Endothelial cell of umbilical vein (primary cell): ENCODE data around the gene LMNB1. TPM values are rescaled to one million over a fixed set of nuclear protein-coding genes. Genes with fewer than 3 reads are reported as not detected.

Experiments used
- BruUV-seq: library from RNA; stranded (reverse); fragments of 400-500 nt; replicated peaks from 2 replicates; lab custom pipeline; 2021; lab: Mats Ljungman, UMichigan
- CTCF ChIA-PET: fragments of 300-600, 350-600 bp; sonication (Branson Sonifier 250); formaldehyde crosslinking; loops from one replicate; lab custom pipeline; 2021; ENCODE audit warnings: antibody characterized with exemption, inconsistent platforms; lab: Charles Lee
- POLR2A ChIA-PET: fragments of 300-600, 350-600 bp; sonication (Branson Sonifier 250); formaldehyde crosslinking; loops from one replicate; lab custom pipeline; 2021; ENCODE audit warnings: antibody characterized with exemption, inconsistent platforms; lab: Charles Lee
- DNase-seq: peaks from one replicate; pipeline ENCODE4 v3.0.0-alpha.2; 2011; ENCODE audit warnings: low read depth, low spot score
- FAIRE-seq: peaks from 2 replicates; lab custom pipeline; 2011; peaks lifted over from hg19 to GRCh38; lab: Jason Lieb, UNC
- H2AFZ ChIP-seq: 2 replicates; pipeline ENCODE4 v1.6.0; 2012; ENCODE audit warnings: low read depth, low read length, control low read depth, inconsistent platforms
- H3K27ac ChIP-seq: 2 replicates; pipeline ENCODE4 v1.5.1; 2011; ENCODE audit warnings: low read depth, mild to moderate bottlenecking, control low read depth, low read length, moderate library complexity; ENCODE audit not compliant: insufficient read depth
- H3K27me3 ChIP-seq, 2 experiments: 2 replicates each; pipeline versions ENCODE4 v1.6.0 to v1.6.1; 2011; ENCODE audit warnings: low read length in 2 of 2, mixed read lengths in 1 of 2; ENCODE audit not compliant: control insufficient read depth in 2 of 2, insufficient read depth in 2 of 2
- H3K36me3 ChIP-seq, 2 experiments: 2 replicates in 1 of 2; 3 replicates in 1 of 2; pipeline ENCODE4 v1.5.1; 2011; ENCODE audit warnings: low read length in 2 of 2, mild to moderate bottlenecking in 1 of 2, moderate library complexity in 1 of 2; ENCODE audit not compliant: control insufficient read depth in 2 of 2, insufficient read depth in 2 of 2; ENCODE audit errors: extremely low read depth in 1 of 2
- H3K4me1 ChIP-seq: 3 replicates; pipeline ENCODE4 v1.5.1; 2011; ENCODE audit warnings: mild to moderate bottlenecking, low read length; ENCODE audit not compliant: control insufficient read depth, insufficient read depth; ENCODE audit errors: extremely low read depth
- H3K4me2 ChIP-seq: 2 replicates; pipeline ENCODE4 v1.6.1; 2011; ENCODE audit warnings: low read length, control low read depth, mixed read lengths; ENCODE audit not compliant: insufficient read depth
- H3K4me3 ChIP-seq, 3 experiments: fragments of 200-600 bp in 1 of 3; sonication (generic), shearing (Covaris generic) in 1 of 3; replicated peaks in 1 of 3; 2 replicates each; pipeline ENCODE4 v1.5.1; 2011 to 2016; ENCODE audit warnings: control low read depth in 3 of 3, low read length in 3 of 3, mild to moderate bottlenecking in 2 of 3, inconsistent platforms in 1 of 3, low read depth in 1 of 3, moderate library complexity in 1 of 3; ENCODE audit not compliant: insufficient read depth in 1 of 3
- H3K79me2 ChIP-seq: 2 replicates; pipeline ENCODE4 v1.6.0; 2012; ENCODE audit warnings: low read length, inconsistent platforms; ENCODE audit not compliant: control insufficient read depth, insufficient read depth
- H3K9ac ChIP-seq: replicated peaks from 2 replicates; pipeline ENCODE3; 2011; ENCODE audit warnings: low read length, control low read depth; ENCODE audit not compliant: insufficient read depth; ENCODE audit errors: extremely low read depth
- H3K9me1 ChIP-seq: replicated peaks from 3 replicates; pipeline ENCODE4 v1.6.0; 2011; ENCODE audit warnings: mild to moderate bottlenecking, low read length; ENCODE audit not compliant: control insufficient read depth, insufficient read depth; ENCODE audit errors: extremely low read depth
- H3K9me3 ChIP-seq: replicated peaks from 2 replicates; pipeline ENCODE4 v1.5.1; 2012; ENCODE audit warnings: low read length, inconsistent platforms; ENCODE audit not compliant: control insufficient read depth, insufficient read depth
- H4K20me1 ChIP-seq: replicated peaks from 2 replicates; pipeline ENCODE3; 2011; ENCODE audit warnings: mild to moderate bottlenecking, low read length; ENCODE audit not compliant: control insufficient read depth, insufficient read depth; ENCODE audit errors: extremely low read depth
- EZH2 ChIP-seq: IDR thresholded peaks from 2 replicates; pipeline ENCODE4 v1.6.1; 2012; ENCODE audit warnings: borderline replicate concordance, low read depth, mild to moderate bottlenecking, moderate library complexity, low read length, inconsistent platforms; ENCODE audit not compliant: severe bottlenecking
- FOS ChIP-seq: IDR thresholded peaks from 2 replicates; pipeline ENCODE4 v1.6.1; 2011; ENCODE audit warnings: mild to moderate bottlenecking, low read length, moderate library complexity, borderline replicate concordance; ENCODE audit not compliant: insufficient read depth
- GATA2 ChIP-seq: IDR thresholded peaks from 2 replicates; pipeline ENCODE4 v1.7.0; 2011; ENCODE audit warnings: low read depth, mild to moderate bottlenecking, moderate library complexity, mixed read lengths, low read length; ENCODE audit not compliant: insufficient read length, insufficient read depth
- JUN ChIP-seq: IDR thresholded peaks from 2 replicates; pipeline ENCODE4 v1.6.1; 2011; ENCODE audit warnings: borderline replicate concordance, low read depth; ENCODE audit not compliant: insufficient read length, insufficient read depth
- MYC ChIP-seq: IDR thresholded peaks from one replicate; pipeline ENCODE4 v1.6.1; 2011; ENCODE audit warnings: mild to moderate bottlenecking, low read depth, low read length
- POLR2A ChIP-seq: IDR thresholded peaks from 2 replicates; pipeline ENCODE4 v1.6.1; 2012; ENCODE audit warnings: low read depth, mild to moderate bottlenecking, control low read depth, low read length
- POLR2AphosphoS5 ChIP-seq: IDR thresholded peaks from 2 replicates; pipeline ENCODE4 v1.6.1; 2012; ENCODE audit warnings: low read depth, mild to moderate bottlenecking, control low read depth, low read length, moderate library complexity; ENCODE audit not compliant: insufficient read depth
- dilution Hi-C: fragments of 300-500 bp; cut with MboI; formaldehyde crosslinking; loops from one replicate; pipeline ENCODE4 v1.15.0; 2019; ENCODE audit warnings: low sequenced_read_pairs; ENCODE audit not compliant: extremely low pct_ligation_motif_present
- intact Hi-C: fragments of 100-400 bp; cut with micrococcal nuclease; formaldehyde crosslinking; loops from one replicate; pipeline ENCODE4 v1.10.0; 2022
- polyA plus RNA-seq, 4 experiments: library from polyadenylated mRNA; depleted of rRNA in 3 of 4; stranded (reverse) in 3 of 4; unstranded in 1 of 4; fragments of >200 nt; gene quantifications; 2 replicates each; pipeline versions ENCODE4 v1.2.1 to v1.2.3, GENCODE V29; 2011 to 2012; ENCODE audit warnings: missing spikeins in 1 of 4
- total RNA-seq: library from RNA; stranded (reverse); gene quantifications from 2 replicates; pipeline ENCODE4 v1.2.3, GENCODE V29; 2021
- TF ChIP-seq, protein P1 (sequence below): IDR thresholded peaks from 2 replicates; pipeline ENCODE4 v1.6.1; 2011; ENCODE audit not compliant: insufficient read depth, insufficient read length
- TF ChIP-seq, protein P2 (sequence below), 2 donors: IDR thresholded peaks; 1 replicate in 1 of 2; 2 replicates in 1 of 2; pipeline ENCODE4 v1.5.1; 2011; ENCODE audit warnings: low read length in 2 of 2, mild to moderate bottlenecking in 2 of 2, moderate library complexity in 2 of 2, control low read depth in 1 of 2, inconsistent platforms in 1 of 2, low read depth in 1 of 2; ENCODE audit not compliant: insufficient read depth in 1 of 2; ENCODE audit errors: extremely low read depth in 1 of 2

Gene LMNB1
- total and polyA plus RNA-seq, 2 donors (not counting 3 experiments of a cell fraction or from before 2014, with no cell fraction given): 45.2 to 144 TPM

DNA sequence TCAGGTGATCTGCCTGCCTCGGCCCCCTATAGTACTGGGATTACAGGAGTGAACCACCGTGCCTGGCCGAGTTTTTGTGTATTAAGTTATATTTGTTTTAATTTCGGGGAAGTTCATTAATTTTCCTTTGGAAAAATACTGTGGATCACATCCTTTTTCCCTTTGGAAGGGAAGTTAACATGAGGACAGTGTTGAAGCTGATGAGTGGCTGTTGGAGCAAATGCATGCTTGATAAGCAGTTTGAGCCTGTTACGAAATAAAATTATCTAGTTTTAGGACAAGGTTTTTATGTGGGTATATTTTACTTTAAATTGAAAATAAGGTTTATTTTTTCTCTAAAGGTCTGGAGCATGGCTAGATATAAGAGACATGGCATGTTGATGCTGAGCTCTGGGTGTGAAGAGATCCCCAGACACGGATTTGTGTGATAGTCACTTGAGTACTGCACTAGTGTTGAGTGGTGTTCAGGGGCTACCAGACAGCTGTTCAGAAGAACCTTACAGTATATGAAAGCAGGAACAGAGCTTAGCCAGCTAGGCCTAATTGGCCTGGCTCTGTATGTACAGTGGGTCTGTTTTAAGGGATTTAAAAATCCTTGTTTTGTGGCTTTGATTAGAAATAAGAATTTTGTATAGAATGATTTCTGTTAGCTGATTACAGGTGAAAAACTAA is 17.4 kb downstream of the LMNB1 start:
- peaks cover 95% of the 10 kb centered on the region for H3K79me2 ChIP-seq
- H4K20me1 ChIP-seq: peaks cover 6% of the 10 kb centered on the region
- no peak overlapping the region for H3K4me2 ChIP-seq
- no peak overlapping the region for H3K4me3 ChIP-seq
- H2AFZ ChIP-seq: no peak overlapping the region
- H3K9me1 ChIP-seq: no peaks in the 10 kb centered on the region
- H3K9ac ChIP-seq: no peak overlapping the region
- FAIRE-seq (no peak), DNase-seq (no peak)
- H3K9me3 ChIP-seq: no peaks in the 10 kb centered on the region
- no TSS peak for BruUV-seq
- intact Hi-C loops (no loop called here), dilution Hi-C loops (no loop called here)
- H3K4me1 ChIP-seq: no peaks in the 10 kb centered on the region
- ChIA-PET CTCF (interaction anchor here (0.9 to 2.6 kb wide), 5 partner anchors 11 to 699 kb away, joined by 4 to 9 read pairs (median 6); no protein-coding TSS in a partner anchor), POLR2A (no interaction called here)
- H3K27ac ChIP-seq: no peak overlapping the region
- no peaks in the 10 kb centered on the region for H3K27me3 ChIP-seq
- TF ChIP-seq FOS (no peak), EZH2 (no peak), POLR2A (no peak), GATA2 (no peak), MYC (no peak), JUN (no peak), POLR2AphosphoS5 (no peak)
- TF ChIP-seq, protein P1, sequence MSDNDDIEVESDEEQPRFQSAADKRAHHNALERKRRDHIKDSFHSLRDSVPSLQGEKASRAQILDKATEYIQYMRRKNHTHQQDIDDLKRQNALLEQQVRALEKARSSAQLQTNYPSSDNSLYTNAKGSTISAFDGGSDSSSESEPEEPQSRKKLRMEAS: no peak
- TF ChIP-seq, protein P2, sequence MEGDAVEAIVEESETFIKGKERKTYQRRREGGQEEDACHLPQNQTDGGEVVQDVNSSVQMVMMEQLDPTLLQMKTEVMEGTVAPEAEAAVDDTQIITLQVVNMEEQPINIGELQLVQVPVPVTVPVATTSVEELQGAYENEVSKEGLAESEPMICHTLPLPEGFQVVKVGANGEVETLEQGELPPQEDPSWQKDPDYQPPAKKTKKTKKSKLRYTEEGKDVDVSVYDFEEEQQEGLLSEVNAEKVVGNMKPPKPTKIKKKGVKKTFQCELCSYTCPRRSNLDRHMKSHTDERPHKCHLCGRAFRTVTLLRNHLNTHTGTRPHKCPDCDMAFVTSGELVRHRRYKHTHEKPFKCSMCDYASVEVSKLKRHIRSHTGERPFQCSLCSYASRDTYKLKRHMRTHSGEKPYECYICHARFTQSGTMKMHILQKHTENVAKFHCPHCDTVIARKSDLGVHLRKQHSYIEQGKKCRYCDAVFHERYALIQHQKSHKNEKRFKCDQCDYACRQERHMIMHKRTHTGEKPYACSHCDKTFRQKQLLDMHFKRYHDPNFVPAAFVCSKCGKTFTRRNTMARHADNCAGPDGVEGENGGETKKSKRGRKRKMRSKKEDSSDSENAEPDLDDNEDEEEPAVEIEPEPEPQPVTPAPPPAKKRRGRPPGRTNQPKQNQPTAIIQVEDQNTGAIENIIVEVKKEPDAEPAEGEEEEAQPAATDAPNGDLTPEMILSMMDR (IDR thresholded peaks at IDR 0.05; ENCODE audit: extremely low read depth in 1 of 2, insufficient read depth in 1 of 2, low read depth in 1 of 2, low read length in 2 of 2): no peak
- no peaks in the 10 kb centered on the region for H3K36me3 ChIP-seq
